Measurements from ENCODE around the gene LRRFIP1.
A peak's percentile ranks its signal among the peaks of the same experiment; 100 is the strongest.
"Not testable (repeated sequence)": the region's sequence is repeated elsewhere in the genome, so short reads cannot be mapped to it uniquely, and the experiment has no call there.

LRRFIP1 gene

DNA sequence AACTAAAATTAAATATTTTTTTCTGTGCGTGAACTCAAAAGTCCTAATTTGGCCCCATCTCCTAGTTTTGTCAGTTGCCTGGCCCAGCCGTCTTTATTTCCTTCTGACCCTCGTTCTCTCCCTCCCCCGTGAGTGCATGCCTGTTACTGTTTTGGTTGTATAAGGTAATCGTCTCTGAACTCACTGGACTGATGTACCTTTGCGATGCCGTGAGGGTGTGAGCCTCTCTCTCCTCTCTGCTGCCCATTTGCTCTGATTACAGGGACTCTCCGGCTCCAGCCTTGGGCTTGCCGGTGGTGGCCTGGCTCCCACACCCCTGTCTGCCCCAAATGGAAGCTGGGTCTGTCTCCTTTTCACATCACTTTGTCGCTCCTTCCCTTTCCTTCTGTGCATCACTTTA lies 104.7 kb downstream of the LRRFIP1 start:
- DNase-seq = no peak

GRCh38 chr2:237732790-237733381 lies 105.5 kb downstream of the LRRFIP1 start:
- no peak for DNase-seq

DNA sequence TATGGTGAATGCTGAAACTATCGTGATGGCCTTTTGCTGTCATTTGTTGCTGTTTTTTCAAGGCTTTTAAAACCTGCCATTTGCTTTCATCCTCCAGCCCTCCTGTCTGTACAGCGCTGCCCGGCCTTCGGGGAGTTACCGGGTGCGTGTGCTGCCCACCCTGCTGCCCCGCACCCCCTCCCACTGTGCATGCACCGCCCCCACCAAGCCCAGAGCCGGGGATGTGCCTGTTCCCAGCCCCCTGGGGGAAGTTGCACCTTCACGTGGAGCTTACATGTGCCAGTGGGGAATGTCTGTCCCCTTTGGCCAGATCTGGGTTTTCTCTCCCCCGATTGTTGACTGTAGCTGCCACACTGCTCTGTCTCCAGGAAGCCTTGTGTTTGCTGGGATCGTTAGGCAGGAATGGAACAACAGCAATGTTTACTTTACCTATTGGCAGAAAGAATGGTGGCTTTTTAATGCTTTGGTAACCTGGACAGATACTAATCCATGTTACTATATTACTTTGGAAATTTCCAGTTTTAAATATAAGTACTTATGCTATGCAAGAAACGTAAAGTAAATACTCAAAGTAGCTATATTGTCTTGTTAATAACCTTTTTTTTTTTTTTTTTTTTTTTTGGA lies 106.4 kb downstream of the LRRFIP1 start:
- no peak for DNase-seq

GRCh38 chr2:237734905-237735623 lies 107.7 kb downstream of the LRRFIP1 start:
- DNase-seq = no peak

GRCh38 chr2:237735798-237736197 lies 108.4 kb downstream of the LRRFIP1 start:
- no peak for DNase-seq

- DNase-seq = no peak
Observed at GRCh38 chr2:237736783-237737182, 109.4 kb downstream of the LRRFIP1 start.

- DNase-seq = no peak
Observed at GRCh38 chr2:237737196-237737865, 109.9 kb downstream of the LRRFIP1 start.

DNA sequence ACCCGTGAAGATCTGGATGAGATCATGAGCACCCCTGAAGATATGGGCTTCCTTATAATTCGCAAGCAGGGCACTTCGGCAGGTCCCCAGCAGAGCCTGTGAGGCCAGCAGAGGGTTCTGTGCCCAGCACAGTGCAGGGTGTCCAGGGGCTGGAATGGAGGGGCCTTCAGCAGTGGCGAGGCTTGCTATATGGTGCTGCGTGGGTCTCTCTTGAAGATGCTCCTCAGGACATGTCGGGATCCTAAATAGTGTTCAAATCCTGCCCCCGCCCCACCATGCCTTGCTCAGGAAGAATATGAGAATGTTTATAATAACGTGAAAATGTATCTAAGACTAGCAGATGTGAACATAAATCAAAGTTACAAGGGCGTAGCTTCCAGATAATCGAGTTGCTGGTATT lies 110.9 kb downstream of the LRRFIP1 start:
- no peak for DNase-seq

DNA sequence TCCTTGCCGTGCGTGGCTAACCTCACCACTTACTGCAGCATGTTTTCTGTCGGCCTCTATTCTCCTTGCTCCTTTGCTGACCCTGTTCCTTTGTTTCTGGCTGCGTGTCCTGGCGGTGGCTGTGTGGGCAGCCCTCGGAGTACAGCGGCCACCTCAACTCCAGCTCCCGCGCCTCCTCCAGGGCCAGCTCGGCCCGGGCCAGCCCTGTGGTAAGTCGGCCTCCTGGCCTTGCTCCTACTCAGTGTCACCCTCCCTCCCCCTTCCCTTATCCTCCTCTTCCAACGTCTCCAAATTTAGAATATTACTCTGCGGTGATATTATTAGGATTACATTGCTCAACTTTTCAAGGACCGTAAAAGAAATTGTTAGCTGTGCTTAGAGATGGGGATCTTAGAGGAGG lies 111.7 kb downstream of the LRRFIP1 start:
- DNase-seq = no peak

DNA sequence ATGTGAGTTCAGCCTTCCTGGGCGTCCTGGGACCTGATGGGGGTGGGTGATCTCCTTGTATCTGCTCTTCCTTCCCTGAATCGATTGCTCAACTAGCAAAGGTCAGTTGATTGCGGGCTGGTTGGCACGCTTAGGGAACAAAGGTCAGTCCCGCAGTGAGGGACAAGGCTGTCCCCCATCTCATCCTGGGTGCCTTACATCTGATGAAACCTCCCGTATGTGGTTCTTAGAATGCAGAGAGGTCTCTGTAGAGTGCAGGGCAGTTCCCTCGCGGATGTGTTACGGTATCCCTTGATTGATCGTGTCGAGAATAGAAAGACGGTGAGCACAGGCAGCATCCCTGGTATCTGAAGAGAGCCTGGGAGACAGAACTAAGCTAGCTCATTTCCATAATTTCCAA lies 114.8 kb downstream of the LRRFIP1 start:
- DNase-seq = no peak

GRCh38 chr2:237742614-237743013 lies 115.2 kb downstream of the LRRFIP1 start:
- DNase-seq = no peak

- no peak for DNase-seq
Observed at GRCh38 chr2:237743024-237743423, 115.6 kb downstream of the LRRFIP1 start.

- no peak for DNase-seq
Observed at GRCh38 chr2:237743561-237744269, 116.3 kb downstream of the LRRFIP1 start.

GRCh38 chr2:237744270-237744612 lies 116.9 kb downstream of the LRRFIP1 start:
- no peak for DNase-seq

GRCh38 chr2:237744613-237745249 lies 117.3 kb downstream of the LRRFIP1 start:
- DNase-seq = peak; percentile 73 to 80

DNA sequence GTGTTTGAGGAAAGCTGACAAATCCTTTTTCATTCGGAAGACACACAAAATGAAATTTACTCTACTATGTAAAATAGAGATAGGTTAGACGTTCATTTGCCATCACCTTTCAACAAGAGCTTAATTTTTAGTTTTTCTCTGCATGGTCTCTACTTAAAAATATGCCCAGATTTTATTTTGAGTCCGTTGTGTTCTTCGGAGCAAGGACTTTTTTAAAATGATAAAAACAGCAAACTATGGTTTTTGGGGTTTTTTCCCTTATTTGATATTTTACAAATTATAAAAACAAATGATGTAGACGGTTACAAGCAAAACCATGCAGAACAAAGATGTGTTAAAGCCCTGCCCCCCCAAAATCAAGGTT lies 117.8 kb downstream of the LRRFIP1 start:
- DNase-seq = no peak

DNA sequence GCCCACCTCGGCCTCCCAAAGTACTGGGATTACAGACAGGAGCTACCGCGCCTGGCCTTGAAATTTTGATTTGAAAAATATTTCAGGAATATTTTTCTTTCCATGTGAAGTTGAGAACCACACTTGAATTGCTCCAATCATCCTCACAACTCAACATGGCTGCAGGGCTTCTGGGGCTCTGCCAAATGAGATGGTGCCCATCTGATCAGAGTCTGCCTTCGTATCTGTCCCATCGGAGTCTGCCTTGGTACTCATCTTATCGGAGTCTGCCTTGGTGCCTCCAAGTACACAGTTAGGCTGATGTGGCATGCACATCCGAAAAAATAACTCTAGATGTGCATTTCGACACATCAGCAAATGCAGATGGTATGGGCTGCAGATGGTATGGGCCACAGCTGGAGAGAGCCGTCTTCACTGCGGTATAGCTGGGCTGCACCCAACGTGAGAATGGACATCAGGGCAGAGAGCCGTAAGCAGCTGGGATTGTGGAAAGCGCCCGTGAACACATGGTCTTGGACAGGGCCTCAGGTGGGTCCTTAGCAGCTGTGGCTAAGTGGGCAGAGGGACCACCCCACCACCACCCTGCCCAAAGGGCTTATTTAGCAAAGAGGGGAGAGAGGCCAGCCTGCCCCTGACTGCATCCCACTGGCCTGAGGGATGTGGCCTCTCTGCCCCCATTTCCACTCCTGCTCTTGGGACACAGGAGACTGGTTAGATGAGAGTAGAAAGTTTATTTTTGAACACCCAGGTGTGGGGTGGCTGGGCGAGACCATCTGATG lies 119.1 kb downstream of the LRRFIP1 start:
- DNase-seq = no peak

DNA sequence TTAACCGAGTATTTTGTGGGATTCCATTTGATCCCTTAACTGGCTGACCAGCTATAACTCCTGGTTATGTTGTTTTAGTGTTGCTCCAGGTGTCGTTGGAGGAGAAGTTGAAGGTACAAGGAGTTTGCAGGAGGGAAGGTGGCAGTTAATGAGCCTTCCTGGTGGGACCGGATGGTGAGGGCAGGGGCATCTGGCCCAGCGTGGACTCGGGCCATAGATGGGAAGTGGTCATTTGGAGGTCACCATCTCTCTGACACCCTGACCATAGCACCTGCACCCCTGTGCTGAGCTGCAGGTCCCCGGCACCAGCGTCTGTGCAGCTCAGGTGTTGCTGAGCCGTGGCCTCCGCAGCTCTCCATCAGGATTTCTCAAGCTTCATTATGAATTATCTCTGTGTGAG lies 119.8 kb downstream of the LRRFIP1 start:
- no peak for DNase-seq

GRCh38 chr2:237749002-237749401 lies 121.6 kb downstream of the LRRFIP1 start:
- DNase-seq = no peak

- no peak for DNase-seq
Observed at GRCh38 chr2:237749961-237750360, 122.6 kb downstream of the LRRFIP1 start.

DNA sequence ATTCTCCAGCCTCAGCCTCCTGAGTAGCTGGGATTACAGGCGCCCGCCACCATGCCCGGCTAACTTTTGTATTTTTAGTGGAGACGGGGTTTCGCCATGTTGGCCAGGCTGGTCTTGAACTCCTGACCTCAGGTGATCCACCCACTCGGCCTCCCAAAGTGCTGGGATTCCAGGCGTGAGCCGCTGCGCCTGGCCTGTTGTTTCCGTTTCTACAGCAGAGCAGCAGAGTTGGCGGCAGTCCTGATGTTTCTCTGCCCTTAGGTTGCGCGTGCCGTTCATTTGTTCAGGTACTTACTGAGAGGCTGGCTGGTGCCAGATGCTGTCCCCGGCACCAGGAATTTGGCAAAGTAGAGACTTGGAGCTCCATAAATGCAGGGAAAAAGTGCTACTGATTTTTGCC lies 123.1 kb downstream of the LRRFIP1 start:
- not testable (repeated sequence) for DNase-seq

GRCh38 chr2:237752761-237753165 lies 125.4 kb downstream of the LRRFIP1 start:
- DNase-seq = peak; percentile 25 to 37

Measured in CD4-positive, alpha-beta T cell treated with Interleukin-1 beta for 1 hour (primary cell).